GM19324 (cell line): ENCODE measurements around the gene SEC61B.
A peak's percentile ranks its signal among the peaks of the same experiment; 100 is the strongest.
"Not testable (repeated sequence)": the region's sequence is repeated elsewhere in the genome, so short reads cannot be mapped to it uniquely, and the experiment has no call there.

Source experiments
- ATAC-seq: cut with Tn5 transposase; IDR thresholded peaks from one replicate; pipeline ENCODE4 v1.9.1; 2021; ENCODE audit warnings: mild to moderate bottlenecking, moderate library complexity; ENCODE audit not compliant: unreplicated experiment, low FRiP score

The SEC61B gene

DNA sequence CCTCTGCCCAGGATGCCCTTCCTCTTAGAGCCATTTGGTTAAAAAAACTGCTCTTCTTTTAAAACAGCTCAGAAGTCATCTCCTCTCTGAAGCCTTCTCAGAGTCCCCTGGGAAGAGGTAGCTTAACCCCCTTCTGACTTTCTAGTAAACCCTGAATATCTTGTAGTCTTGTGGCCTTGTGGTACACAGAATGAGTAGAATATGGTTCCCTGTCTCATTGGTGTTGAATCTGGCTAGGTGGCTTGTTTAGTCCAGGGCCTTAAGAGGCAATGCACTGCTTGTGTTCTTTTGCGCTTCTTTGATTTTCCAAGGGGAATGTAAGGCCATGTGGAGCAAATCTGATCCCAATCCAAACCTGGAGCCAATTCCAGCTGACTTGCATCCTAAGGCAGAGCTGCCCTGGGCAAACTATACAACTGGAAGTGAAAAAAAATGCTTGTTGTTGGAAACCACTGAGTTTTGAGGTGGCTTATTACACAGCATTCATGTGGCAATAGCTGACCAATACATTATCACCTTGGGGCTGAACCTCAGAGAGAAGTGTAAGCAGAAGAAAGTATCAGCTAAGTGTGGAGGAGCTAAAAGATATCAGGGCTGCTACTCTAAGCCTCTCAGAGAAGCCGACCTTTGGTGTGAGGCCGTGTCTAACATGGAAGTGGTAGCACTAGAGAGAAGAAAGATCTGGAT is 31.3 kb upstream of the SEC61B start:
- no peak for ATAC-seq

DNA sequence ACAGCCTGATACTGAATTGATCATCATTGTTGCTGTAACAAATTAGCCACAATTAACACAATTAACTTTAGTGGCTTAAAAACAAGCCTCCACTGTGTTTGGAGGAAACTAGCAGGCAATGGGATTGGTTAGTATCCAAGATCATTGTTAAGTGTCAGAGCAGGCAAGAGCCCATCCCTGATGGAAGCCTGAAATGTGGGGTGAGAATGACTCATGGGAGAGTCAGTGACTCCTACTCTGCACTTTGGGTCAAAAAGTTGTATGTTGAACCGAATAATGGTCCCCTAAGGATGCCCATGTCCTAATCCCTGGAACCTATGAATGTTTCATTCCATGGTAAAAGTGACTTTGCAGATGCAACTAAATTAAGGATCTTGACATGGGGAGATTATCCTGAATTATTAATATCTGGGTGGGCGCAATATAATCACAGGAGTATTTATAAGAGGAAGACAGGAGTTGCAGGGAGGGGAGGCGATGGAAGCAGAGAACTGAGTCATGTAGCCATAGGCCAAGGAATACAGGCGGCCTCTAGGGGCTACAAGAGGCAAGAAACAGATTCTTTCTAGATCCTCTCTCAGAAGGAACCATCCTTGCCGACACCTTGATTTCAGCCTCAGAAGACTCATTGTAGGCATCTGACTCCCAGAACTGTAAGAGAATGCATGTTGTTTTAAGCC is 29.2 kb upstream of the SEC61B start:
- ATAC-seq, result no peak

DNA sequence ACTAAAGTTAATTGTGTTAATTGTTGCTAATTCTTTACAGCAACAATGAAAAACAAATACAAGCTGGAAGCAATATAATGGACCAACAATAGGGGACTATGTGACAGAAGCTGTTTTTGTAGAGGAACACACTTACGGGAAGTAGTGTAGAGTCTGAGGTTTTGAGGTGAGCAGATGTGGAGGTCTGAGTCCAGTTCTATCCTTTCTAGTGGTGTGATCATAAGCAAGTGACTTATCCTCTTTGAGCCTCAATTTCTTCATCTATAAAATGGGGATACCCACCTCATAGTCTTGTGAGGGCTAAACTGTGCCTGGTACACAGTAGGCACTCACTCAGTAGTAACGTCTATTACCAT is 28.6 kb upstream of the SEC61B start:
- no peak for ATAC-seq

- not testable (repeated sequence) for ATAC-seq
Measured at GRCh38 chr9:99196484-99196883, 25.6 kb upstream of the SEC61B start.

DNA sequence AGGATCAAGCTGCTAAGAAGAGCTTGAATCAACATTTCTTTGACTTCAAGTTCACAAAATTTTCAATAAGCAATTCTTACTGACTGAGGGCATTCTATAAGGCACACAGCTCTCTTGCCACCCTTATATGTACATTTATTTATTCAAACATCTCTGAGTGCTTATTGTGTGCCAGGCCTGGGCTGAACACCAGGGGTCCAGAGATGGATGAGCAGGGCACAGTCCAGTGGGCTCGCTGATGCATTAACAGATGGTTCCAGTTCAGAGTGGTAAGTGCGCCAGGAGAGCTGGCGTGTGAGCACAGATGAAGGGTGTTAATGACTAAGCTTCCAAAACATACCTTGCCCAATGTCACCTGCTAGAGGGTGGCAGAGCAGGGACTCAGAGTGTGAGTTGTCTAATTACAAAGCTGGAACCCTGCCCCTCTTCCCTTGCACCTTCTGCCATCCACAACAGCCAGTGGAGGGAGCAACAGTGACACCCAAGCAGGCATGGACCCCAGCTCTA is 24.9 kb upstream of the SEC61B start:
- no peak for ATAC-seq

DNA sequence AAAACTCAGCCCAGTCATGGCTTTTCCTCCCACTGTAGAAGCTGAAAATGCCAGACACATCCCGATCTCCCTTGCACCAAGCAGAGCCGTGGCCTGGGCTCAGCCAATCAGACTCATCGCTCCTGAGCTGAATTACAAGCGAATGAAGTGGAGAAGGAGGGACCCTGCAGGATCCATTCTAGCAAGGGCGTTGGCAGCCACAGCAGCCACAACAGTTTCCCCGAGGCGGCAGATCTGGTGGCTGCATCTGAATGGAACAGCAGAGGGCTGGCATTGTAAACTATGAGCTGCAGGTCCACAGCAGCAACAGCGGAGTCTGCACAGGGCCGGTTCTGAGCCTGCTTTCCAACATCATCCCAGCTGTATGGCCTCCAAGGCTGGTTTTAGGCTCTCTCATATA is 24.1 kb upstream of the SEC61B start:
- ATAC-seq, result no peak

DNA sequence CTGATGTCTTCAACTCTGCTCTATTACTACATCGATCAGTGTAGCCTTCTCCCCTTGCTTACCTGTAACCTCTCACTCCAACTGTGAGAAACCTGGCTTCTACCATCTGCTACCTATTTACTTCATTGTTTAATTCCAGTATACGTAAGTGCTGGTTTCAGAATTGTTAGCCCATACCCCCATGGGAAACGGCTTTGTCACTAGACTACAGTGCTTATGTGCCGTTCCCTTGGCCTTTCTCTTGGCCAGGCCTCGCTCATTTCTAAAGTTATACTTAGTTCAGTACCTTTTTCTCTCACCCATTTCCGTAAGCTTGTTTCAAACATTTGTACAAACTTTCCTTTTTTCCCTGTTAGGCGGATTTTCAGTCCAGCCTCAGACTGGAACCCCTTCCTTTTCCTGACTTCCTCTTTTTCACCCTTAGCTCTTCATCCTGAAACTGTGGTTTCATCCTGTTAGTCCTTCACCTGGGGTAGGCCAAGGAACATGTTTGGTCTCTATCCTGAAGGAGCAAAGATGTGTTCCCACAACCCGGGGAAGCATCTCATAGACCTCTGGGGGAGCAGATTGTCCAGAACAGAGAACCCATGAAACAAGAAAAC is 22.0 kb upstream of the SEC61B start:
- ATAC-seq, result no peak

DNA sequence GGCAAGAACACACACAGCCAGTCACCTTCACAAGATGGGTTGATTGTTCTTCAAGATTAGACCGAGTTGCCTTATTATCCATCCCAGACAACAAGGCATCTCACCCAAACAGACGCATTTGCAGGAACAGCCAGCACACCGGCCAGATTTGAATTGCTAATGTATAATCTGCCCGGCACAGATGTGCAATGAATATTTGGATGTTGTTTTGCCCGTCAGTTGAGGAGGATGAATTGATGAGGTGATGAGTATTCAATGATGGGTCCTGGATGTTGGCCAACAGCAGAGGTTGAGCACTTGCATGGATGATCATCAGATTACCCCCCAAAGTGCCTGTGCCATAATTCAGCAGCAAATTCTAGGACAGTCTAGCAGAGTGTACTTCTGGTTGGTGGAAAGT is 20.5 kb upstream of the SEC61B start:
- no peak for ATAC-seq

DNA sequence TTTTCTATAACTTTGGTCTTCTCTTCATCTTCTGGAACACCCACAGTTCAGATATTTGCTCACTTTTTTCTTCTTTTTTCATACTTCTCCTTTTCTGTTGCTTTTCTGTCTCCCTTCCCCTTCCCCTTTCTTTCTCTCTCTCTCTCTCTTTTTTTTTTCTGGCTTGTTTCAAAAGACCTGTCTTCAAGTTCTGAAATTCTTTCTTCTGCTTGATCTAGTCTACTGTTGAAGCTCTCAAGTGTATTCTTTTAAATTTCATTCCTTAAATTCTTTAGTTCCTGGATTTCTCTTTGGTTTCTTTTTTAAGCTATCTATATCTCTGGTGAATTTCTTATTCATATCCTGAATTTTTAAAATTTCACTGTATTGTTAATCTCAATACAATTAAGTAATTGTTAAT is 11.5 kb upstream of the SEC61B start:
- ATAC-seq, result no peak

GRCh38 chr9:99211746-99212145 is 10.3 kb upstream of the SEC61B start:
- ATAC-seq, result no peak

GRCh38 chr9:99213197-99213596 is 8.9 kb upstream of the SEC61B start:
- no peak for ATAC-seq

- no peak for ATAC-seq
Measured at GRCh38 chr9:99216073-99216472, 6.0 kb upstream of the SEC61B start.

- ATAC-seq, result no peak
Measured at GRCh38 chr9:99220011-99220410, 2.1 kb upstream of the SEC61B start.

GRCh38 chr9:99221266-99221620 is 839 bp upstream of the SEC61B start:
- no peak for ATAC-seq

- ATAC-seq, result peak; percentile 16
Measured at GRCh38 chr9:99222416-99223270, 561 bp downstream of the SEC61B start.

GRCh38 chr9:99224445-99224844 is 2.4 kb downstream of the SEC61B start:
- no peak for ATAC-seq

DNA sequence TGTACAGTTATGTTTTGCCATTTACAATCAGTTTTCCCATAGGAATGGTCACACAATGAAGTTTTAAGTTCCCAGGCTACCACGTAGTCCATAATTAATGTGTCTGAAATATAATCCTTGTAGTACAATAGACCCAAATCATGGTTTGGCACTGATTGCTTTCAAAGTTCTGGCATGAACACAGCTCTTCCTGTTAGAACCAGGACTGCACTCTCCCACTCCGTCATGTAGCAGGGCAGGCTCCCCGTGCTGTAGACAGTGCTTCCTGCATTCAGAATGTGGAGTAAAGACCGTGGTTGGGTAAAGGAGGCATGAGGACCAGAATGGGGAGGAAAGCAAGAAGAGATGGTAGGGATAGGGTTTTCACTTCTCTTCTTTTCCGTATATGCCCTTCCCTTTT is 4.0 kb downstream of the SEC61B start:
- ATAC-seq, result no peak

DNA sequence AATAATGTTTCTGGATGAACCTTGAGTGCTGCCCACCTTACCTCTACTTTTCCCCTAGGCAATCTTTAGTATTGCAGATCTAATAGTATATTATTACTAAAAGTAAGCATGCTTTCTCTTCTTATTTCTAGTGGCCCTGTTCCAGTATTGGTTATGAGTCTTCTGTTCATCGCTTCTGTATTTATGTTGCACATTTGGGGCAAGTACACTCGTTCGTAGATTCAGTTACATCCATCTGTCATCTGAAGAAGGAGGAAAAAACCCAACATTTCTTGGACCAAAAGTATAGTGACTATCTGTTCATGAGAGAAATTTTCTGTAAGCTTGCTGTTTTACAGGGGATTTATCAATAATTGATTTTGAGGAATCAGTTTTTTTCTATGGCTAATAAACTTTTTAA is 8.1 kb downstream of the SEC61B start:
- no peak for ATAC-seq

DNA sequence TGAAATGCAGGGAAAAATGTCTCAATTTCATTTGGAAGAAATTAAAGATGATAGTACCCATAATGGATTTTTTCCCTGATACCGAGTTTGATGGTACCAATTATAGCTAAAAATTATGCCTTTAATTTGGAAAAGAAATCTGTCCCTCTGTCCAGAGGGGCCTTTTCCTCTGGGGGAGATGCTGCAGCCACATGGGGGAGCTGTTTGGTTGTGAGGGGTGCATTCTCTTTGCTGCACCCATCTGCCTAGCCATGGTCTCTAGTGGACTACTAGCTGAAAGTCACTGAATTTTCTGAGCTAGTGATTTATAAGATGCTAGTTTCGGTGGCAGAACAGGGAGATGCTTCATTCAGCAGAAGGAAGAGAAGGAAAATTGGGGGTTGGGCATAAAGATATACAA is 9.6 kb downstream of the SEC61B start:
- ATAC-seq, result no peak

GRCh38 chr9:99234618-99235017 is 12.5 kb downstream of the SEC61B start:
- ATAC-seq, result no peak

DNA sequence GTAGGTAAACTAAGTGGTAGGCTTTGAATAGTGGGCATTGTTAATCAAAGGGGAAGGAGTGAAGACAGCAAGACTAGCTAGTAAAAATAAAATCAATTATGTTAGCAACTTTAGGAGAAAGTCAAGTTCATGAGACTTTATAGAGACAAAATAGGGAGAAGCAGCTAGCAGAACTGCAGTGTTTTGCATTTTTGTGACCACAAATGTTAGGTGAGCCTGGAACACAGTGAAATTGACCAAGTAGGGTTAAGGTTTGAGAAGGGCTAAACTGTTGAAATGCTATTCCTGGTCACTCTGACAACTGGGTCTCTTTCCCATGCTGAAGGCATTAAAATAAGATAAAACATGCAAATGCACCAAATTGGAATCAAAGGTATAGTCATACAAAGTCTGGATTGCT is 13.0 kb downstream of the SEC61B start:
- ATAC-seq, result no peak
